HEK293 (cell line): ENCODE data around the gene SLC7A1.

Experiments used
- CTCF ChIA-PET: fragments of 350-600 bp; formaldehyde crosslinking; extraction: SDS; loops from one replicate; lab custom pipeline; 2021; ENCODE audit warnings: antibody characterized with exemption; lab: Yijun Ruan, JAX
- POLR2A ChIA-PET: fragments of 300-600 bp; formaldehyde crosslinking; extraction: SDS; loops from one replicate; lab custom pipeline; 2020; ENCODE audit warnings: antibody characterized with exemption, inconsistent platforms; lab: Yijun Ruan, JAX
- H3K27ac ChIP-seq: fragments of 200-500 bp; sonication (Bioruptor generic); 2 replicates; pipeline ENCODE4 v1.5.1; 2014; ENCODE audit warnings: low read depth, low read length, control low read depth, inconsistent platforms; ENCODE audit errors: extremely low read depth
- H3K36me3 ChIP-seq, 2 experiments: fragments of 200-500 bp in 1 of 2; sonication (Bioruptor generic) in 1 of 2; 1 replicate in 1 of 2; 2 replicates in 1 of 2; pipeline ENCODE4 v1.5.1; 2014 to 2017; ENCODE audit warnings: inconsistent platforms in 2 of 2, low read length in 2 of 2; ENCODE audit not compliant: control insufficient read depth in 2 of 2, insufficient read depth in 1 of 2
- H3K4me1 ChIP-seq: fragments of 200-500 bp; sonication (Bioruptor generic); 2 replicates; pipeline ENCODE4 v1.5.1; 2014; ENCODE audit warnings: mild to moderate bottlenecking, low read length, inconsistent platforms; ENCODE audit not compliant: control insufficient read depth, insufficient read depth
- H3K4me3 ChIP-seq: 2 replicates; pipeline ENCODE4 v1.5.1; 2011; ENCODE audit warnings: low read depth, mild to moderate bottlenecking, control low read depth, low read length, moderate library complexity
- H3K9me3 ChIP-seq: fragments of 200-500 bp; sonication (Bioruptor generic); 2 replicates; pipeline ENCODE4 v1.5.1; 2014; ENCODE audit warnings: low read depth, low read length, inconsistent platforms; ENCODE audit not compliant: control insufficient read depth, insufficient read depth
- HOXA7 ChIP-seq: sonication (generic); formaldehyde crosslinking; IDR thresholded peaks from 2 replicates; pipeline ENCODE4 v1.8.1; 2022; ENCODE audit warnings: missing genetic modification reagents, borderline replicate concordance
- INSM2 ChIP-seq: fragments of 450-650 bp; formaldehyde crosslinking; IDR thresholded peaks from 2 replicates; pipeline ENCODE4 v1.5.1; 2016; ENCODE audit warnings: missing biosample characterization, missing genetic modification characterization
- KLF1 ChIP-seq: fragments of 450-650 bp; formaldehyde crosslinking; IDR thresholded peaks from 2 replicates; pipeline ENCODE4 v1.5.1; 2016; ENCODE audit warnings: missing biosample characterization, missing genetic modification characterization
- MYNN ChIP-seq: fragments of 450-650 bp; formaldehyde crosslinking; IDR thresholded peaks from 2 replicates; pipeline ENCODE4 v1.5.1; 2016; ENCODE audit warnings: missing biosample characterization, missing genetic modification characterization, borderline replicate concordance
- SALL2 ChIP-seq: fragments of 450-650 bp; formaldehyde crosslinking; IDR thresholded peaks from 2 replicates; pipeline ENCODE4 v1.5.0; 2017; ENCODE audit warnings: missing biosample characterization, mild to moderate bottlenecking, missing genetic modification characterization, borderline replicate concordance
- SCRT2 ChIP-seq: fragments of 450-650 bp; formaldehyde crosslinking; IDR thresholded peaks from 2 replicates; pipeline ENCODE4 v1.5.1; 2016; ENCODE audit warnings: missing biosample characterization, missing genetic modification characterization
- ZBTB10 ChIP-seq: fragments of 450-650 bp; formaldehyde crosslinking; IDR thresholded peaks from 2 replicates; pipeline ENCODE4 v1.5.1; 2016; ENCODE audit warnings: missing biosample characterization, missing genetic modification characterization
- ZFHX2 ChIP-seq: fragments of 450-650 bp; formaldehyde crosslinking; conservative IDR thresholded peaks from 2 replicates; pipeline ENCODE4 v1.5.1; 2016; ENCODE audit warnings: missing biosample characterization, missing genetic modification characterization
- ZNF112 ChIP-seq: fragments of 450-650 bp; formaldehyde crosslinking; IDR thresholded peaks from 2 replicates; pipeline ENCODE4 v1.5.0; 2017; ENCODE audit warnings: missing biosample characterization, missing genetic modification characterization
- ZNF146 ChIP-seq: fragments of 450-650 bp; formaldehyde crosslinking; IDR thresholded peaks from 2 replicates; pipeline ENCODE4 v1.5.1; 2016; ENCODE audit warnings: missing biosample characterization, missing genetic modification characterization
- ZNF248 ChIP-seq: fragments of 450-650 bp; formaldehyde crosslinking; IDR thresholded peaks from 2 replicates; pipeline ENCODE4 v1.5.1; 2017; ENCODE audit warnings: missing biosample characterization, missing genetic modification characterization
- ZNF292 ChIP-seq: fragments of 450-650 bp; formaldehyde crosslinking; IDR thresholded peaks from 2 replicates; pipeline ENCODE4 v1.5.1; 2016; ENCODE audit warnings: low read depth, missing biosample characterization, missing genetic modification characterization, borderline replicate concordance
- ZNF341 ChIP-seq: fragments of 450-650 bp; formaldehyde crosslinking; IDR thresholded peaks from 2 replicates; pipeline ENCODE4; 2016; ENCODE audit warnings: low read depth, missing biosample characterization, missing genetic modification characterization
- ZNF37A ChIP-seq: fragments of 450-650 bp; IDR thresholded peaks from 2 replicates; pipeline ENCODE4 v1.5.1; 2018; ENCODE audit warnings: missing biosample characterization, missing genetic modification characterization
- ZNF416 ChIP-seq: fragments of 450-650 bp; formaldehyde crosslinking; IDR thresholded peaks from 2 replicates; pipeline ENCODE4 v1.5.1; 2016; ENCODE audit warnings: missing biosample characterization, missing genetic modification characterization
- ZNF747 ChIP-seq: fragments of 450-650 bp; formaldehyde crosslinking; IDR thresholded peaks from 2 replicates; pipeline ENCODE4 v1.5.1; 2016; ENCODE audit warnings: missing biosample characterization, missing genetic modification characterization
- TF ChIP-seq, protein P1 (sequence below): fragments of 450-650 bp; formaldehyde crosslinking; IDR thresholded peaks from 2 replicates; pipeline ENCODE4; 2016; ENCODE audit warnings: missing biosample characterization, missing genetic modification characterization
- TF ChIP-seq, protein P2 (sequence below): fragments of 450-650 bp; formaldehyde crosslinking; IDR thresholded peaks from 2 replicates; pipeline ENCODE4 v1.5.1; 2016; ENCODE audit warnings: missing biosample characterization, missing genetic modification characterization
- TF ChIP-seq, protein P3 (sequence below): fragments of 450-650 bp; formaldehyde crosslinking; IDR thresholded peaks from 2 replicates; pipeline ENCODE4 v1.5.1; 2016; ENCODE audit warnings: missing biosample characterization, missing genetic modification characterization

SLC7A1 gene

GRCh38 chr13:29597706-29598105 is 2.2 kb upstream of the SLC7A1 start:
- TF ChIP-seq MYNN (tag by site-specific recombination) (no peak), ZNF248 (tag by site-specific recombination) (no peak), ZNF37A (no peak), ZNF112 (tag by site-specific recombination) (no peak), HOXA7 (CRISPR knock-in tag) (no peak), SCRT2 (tag by site-specific recombination) (no peak), ZNF146 (no peak), ZFHX2 (tag by site-specific recombination) (no peak), ZNF292 (tag by site-specific recombination) (no peak), SALL2 (no peak), ZNF416 (tag by site-specific recombination) (no peak), ZNF341 (tag by site-specific recombination) (no peak), ZBTB10 (tag by site-specific recombination) (no peak), INSM2 (tag by site-specific recombination) (no peak), ZNF747 (tag by site-specific recombination) (no peak), KLF1 (tag by site-specific recombination) (no peak)
- TF ChIP-seq, protein P1, sequence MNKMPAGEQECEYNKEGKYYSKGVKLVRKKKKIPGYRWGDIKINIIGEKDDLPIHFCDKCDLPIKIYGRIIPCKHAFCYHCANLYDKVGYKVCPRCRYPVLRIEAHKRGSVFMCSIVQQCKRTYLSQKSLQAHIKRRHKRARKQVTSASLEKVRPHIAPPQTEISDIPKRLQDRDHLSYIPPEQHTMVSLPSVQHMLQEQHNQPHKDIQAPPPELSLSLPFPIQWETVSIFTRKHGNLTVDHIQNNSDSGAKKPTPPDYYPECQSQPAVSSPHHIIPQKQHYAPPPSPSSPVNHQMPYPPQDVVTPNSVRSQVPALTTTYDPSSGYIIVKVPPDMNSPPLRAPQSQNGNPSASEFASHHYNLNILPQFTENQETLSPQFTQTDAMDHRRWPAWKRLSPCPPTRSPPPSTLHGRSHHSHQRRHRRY, result no peak
- TF ChIP-seq, protein P2, sequence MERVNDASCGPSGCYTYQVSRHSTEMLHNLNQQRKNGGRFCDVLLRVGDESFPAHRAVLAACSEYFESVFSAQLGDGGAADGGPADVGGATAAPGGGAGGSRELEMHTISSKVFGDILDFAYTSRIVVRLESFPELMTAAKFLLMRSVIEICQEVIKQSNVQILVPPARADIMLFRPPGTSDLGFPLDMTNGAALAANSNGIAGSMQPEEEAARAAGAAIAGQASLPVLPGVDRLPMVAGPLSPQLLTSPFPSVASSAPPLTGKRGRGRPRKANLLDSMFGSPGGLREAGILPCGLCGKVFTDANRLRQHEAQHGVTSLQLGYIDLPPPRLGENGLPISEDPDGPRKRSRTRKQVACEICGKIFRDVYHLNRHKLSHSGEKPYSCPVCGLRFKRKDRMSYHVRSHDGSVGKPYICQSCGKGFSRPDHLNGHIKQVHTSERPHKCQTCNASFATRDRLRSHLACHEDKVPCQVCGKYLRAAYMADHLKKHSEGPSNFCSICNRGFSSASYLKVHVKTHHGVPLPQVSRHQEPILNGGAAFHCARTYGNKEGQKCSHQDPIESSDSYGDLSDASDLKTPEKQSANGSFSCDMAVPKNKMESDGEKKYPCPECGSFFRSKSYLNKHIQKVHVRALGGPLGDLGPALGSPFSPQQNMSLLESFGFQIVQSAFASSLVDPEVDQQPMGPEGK (tag by site-specific recombination), result no peak
- TF ChIP-seq, protein P3, sequence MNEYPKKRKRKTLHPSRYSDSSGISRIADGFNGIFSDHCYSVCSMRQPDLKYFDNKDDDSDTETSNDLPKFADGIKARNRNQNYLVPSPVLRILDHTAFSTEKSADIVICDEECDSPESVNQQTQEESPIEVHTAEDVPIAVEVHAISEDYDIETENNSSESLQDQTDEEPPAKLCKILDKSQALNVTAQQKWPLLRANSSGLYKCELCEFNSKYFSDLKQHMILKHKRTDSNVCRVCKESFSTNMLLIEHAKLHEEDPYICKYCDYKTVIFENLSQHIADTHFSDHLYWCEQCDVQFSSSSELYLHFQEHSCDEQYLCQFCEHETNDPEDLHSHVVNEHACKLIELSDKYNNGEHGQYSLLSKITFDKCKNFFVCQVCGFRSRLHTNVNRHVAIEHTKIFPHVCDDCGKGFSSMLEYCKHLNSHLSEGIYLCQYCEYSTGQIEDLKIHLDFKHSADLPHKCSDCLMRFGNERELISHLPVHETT (tag by site-specific recombination), result no peak
- TF ChIP-seq, all 188 proteins: peak for 0
- no peak overlapping the region for H3K27ac ChIP-seq
- CTCF ChIA-PET, result no interaction called here
- H3K4me1 ChIP-seq, result no peaks in the 10 kb centered on the region
- no peaks in the 10 kb centered on the region for H3K36me3 ChIP-seq
- no peak overlapping the region for H3K4me3 ChIP-seq
- POLR2A ChIA-PET, result no interaction called here
- H3K9me3 ChIP-seq, result no peaks in the 10 kb centered on the region
